ENCODE results near the gene TMEM179. TPM values are rescaled to one million over a fixed set of nuclear protein-coding genes. Genes with fewer than 3 reads are reported as not detected.

TMEM179 gene
- total RNA-seq, 1 experiment from 2014 or later, result 11.4 TPM

- Histone ChIP-seq H3K18ac (ENCODE audit: insufficient read length, low read depth, low read length) (no peak overlapping the region), H3K9me3 (ENCODE audit: control insufficient read depth, low read depth, low read length) (no peaks in the 10 kb centered on the region), H3K4me2 (ENCODE audit: insufficient read depth, insufficient read length, low read length) (no peak overlapping the region), H4K91ac (ENCODE audit: insufficient read length, low read depth, low read length) (no peak overlapping the region), H4K5ac (ENCODE audit: insufficient read length, low read depth, low read length) (no peak overlapping the region), H3K23me2 (ENCODE audit: insufficient read length, low read depth, low read length, poor library complexity, severe bottlenecking) (no peaks in the 10 kb centered on the region), H2BK15ac (ENCODE audit: low read depth, low read length) (no peak overlapping the region), H2BK20ac (ENCODE audit: low read depth, low read length, poor library complexity, severe bottlenecking) (no peak overlapping the region), H2AK5ac (ENCODE audit: insufficient read length, low read length) (no peak overlapping the region), H3K79me2 (ENCODE audit: insufficient read depth, low read length) (no peaks in the 10 kb centered on the region), H3T11ph (ENCODE audit: low read length) (no peak overlapping the region), H3K4me1 (ENCODE audit: insufficient read depth, low read length) (no peaks in the 10 kb centered on the region), H4K20me1 (ENCODE audit: control insufficient read depth, insufficient read depth, insufficient read length) (no peaks in the 10 kb centered on the region), H2BK120ac (ENCODE audit: low read depth, low read length, poor library complexity, severe bottlenecking) (no peak overlapping the region), H3K14ac (ENCODE audit: insufficient read depth, low read length) (no peak overlapping the region), H2BK5ac (ENCODE audit: insufficient read length, low read length) (no peak overlapping the region), H3K9ac (ENCODE audit: extremely low read depth, insufficient read length, low read length) (no peak overlapping the region), H3K23ac (ENCODE audit: insufficient read length, low read depth, low read length) (no peak overlapping the region), H2AFZ (ENCODE audit: low read length) (no peak overlapping the region), H3K4ac (ENCODE audit: low read depth, low read length) (no peak overlapping the region), H2BK12ac (ENCODE audit: insufficient read length, low read depth, low read length) (no peak overlapping the region), H3K79me1 (ENCODE audit: insufficient read depth, low read depth, low read length, poor library complexity, severe bottlenecking) (no peaks in the 10 kb centered on the region), H3K27ac (ENCODE audit: insufficient read length, low read depth, low read length) (no peak overlapping the region), H3K27me3 (ENCODE audit: insufficient read depth, low read length) (no peaks in the 10 kb centered on the region), H3K56ac (ENCODE audit: insufficient read length, low read depth, low read length) (no peak overlapping the region), H4K8ac (replicated peaks; ENCODE audit: insufficient read length, low read depth, low read length) (no peak overlapping the region)
- no peak for DNase-seq
- Mint-ChIP-seq H3K4me3 (no peak overlapping the region), H3K9me3 (no peaks in the 10 kb centered on the region), H3K4me1 (0 out of 4 replicates have a peak, but pooled peaks cover 0 to 4% of the 10 kb centered on the region in 2 experiments), H3K27ac (no peak overlapping the region), H3K27me3 (ENCODE audit: low read depth) (peaks cover 16% of the 10 kb centered on the region), H3K36me3 (ENCODE audit: insufficient read depth in 1 of 3, low read depth in 3 of 3) (no peaks in the 10 kb centered on the region)
- no CpG with 5 or more reads among the region's 26 CpGs for WGBS (ENCODE audit: extremely low coverage, insufficient read length, low lambda C conversion rate)
- TF ChIP-seq CTCF (conservative IDR thresholded peaks at IDR 0.05), result no peak
Measured at GRCh38 chr14:104634886-104635570, 30.5 kb upstream of the TMEM179 start.

Data from H9 (cell line).